Adrenal gland (tissue), 12 donors: ENCODE measurements around the gene GRK3. TPM values are rescaled to one million over a fixed set of nuclear protein-coding genes. Genes with fewer than 3 reads are reported as not detected.

Experiments
- DNase-seq, 7 donors: peaks; one replicate each; pipeline ENCODE4 v3.0.0-alpha.2; 2019 to 2020
- H3K27ac ChIP-seq, 5 donors: fragments of 200-600 bp; sonication (generic) in 4 of 5; 1 replicate in 3 of 5; 2 replicates in 2 of 5; pipeline versions ENCODE4 v1.5.1 to v1.8.0; 2016 to 2020; ENCODE audit warnings: mild to moderate bottlenecking in 1 of 5
- H3K27me3 ChIP-seq: fragments of 200-600 bp; 2 replicates; pipeline ENCODE4 v1.8.0; 2021
- H3K36me3 ChIP-seq, 2 donors: fragments of 200-600 bp; replicated peaks in 1 of 2; 1 replicate in 1 of 2; 2 replicates in 1 of 2; pipeline versions ENCODE4 v1.5.1 to v1.8.0; 2018 to 2022
- H3K4me1 ChIP-seq, 2 donors: fragments of 200-600 bp; replicated peaks in 1 of 2; 1 replicate in 1 of 2; 2 replicates in 1 of 2; pipeline versions ENCODE4 v1.5.1 to v1.8.0; 2018 to 2021
- H3K4me3 ChIP-seq, 4 donors: fragments of 200-600 bp; sonication (generic) in 3 of 4; one replicate each; pipeline ENCODE4 v1.5.1; 2016 to 2018
- H3K9me3 ChIP-seq, 3 donors: fragments of 200-600 bp; sonication (generic) in 1 of 3; replicated peaks in 1 of 3; 1 replicate in 2 of 3; 2 replicates in 1 of 3; pipeline versions ENCODE4 v1.5.1 to v1.8.0; 2016 to 2021
- CTCF ChIP-seq, 6 experiments: fragments of 450-650 bp in 4 of 6; fragments of 200-600 bp in 2 of 6; sonication (generic) in 1 of 6; IDR thresholded peaks; 1 replicate in 5 of 6; 2 replicates in 1 of 6; pipeline versions ENCODE4 v1.5.1 to v1.8.0; 2016 to 2021; ENCODE audit warnings: antibody characterized with exemption in 6 of 6, mild to moderate bottlenecking in 2 of 6, moderate library complexity in 1 of 6
- POLR2A ChIP-seq, 2 donors: fragments of 450-650 bp; IDR thresholded peaks; one replicate each; pipeline ENCODE4 v1.6.1; 2017; ENCODE audit warnings: antibody characterized with exemption in 2 of 2, mild to moderate bottlenecking in 2 of 2, moderate library complexity in 1 of 2
- WGBS, 4 donors: extraction: QIAGEN DNeasy Blood & Tissue Kit in 2 of 4; methylation state at CpG; one replicate each; pipeline versions ENCODE4 v1.1.5 to v1.1.7; 2013 to 2017; 5-methylcytosine and 5-hydroxymethylcytosine counted together
- intact Hi-C, 2 donors: fragments of 100-400 bp; cut with DNase I; formaldehyde crosslinking; loops; one replicate each; pipeline versions ENCODE4 v1.14.1 to v1.15.0; 2022 to 2023
- polyA plus RNA-seq, 3 donors: library from polyadenylated mRNA; stranded (reverse); fragments of 200-250 nt in 2 of 3; fragments of 350-450 nt in 1 of 3; fragmentation: Illumina TruSeq in 1 of 3; extraction: RNeasy Lipid Tissue Mini Kit (QIAGEN cat#74804) in 1 of 3; gene quantifications; one replicate each; pipeline ENCODE4 v1.2.3, GENCODE V29; 2013 to 2014
- total RNA-seq, 9 donors: library from RNA; depleted of rRNA in 4 of 9; stranded (reverse); fragments of >200 nt in 4 of 9; fragments of 120-200 nt in 1 of 9; fragmentation: NEBNext Ultra II Directional in 1 of 9; extraction: Animal tissue kit (Norgen Biotek cat#: 25700) in 1 of 9; gene quantifications; one replicate each; pipeline versions ENCODE4 v1.1.0 to v1.2.4, GENCODE V29; 2013 to 2023
- donor health status: healthy with polysubstance abuse.
- donor health status: Bipolar disorder and iron deficiency.
- donor health status: DM: yes; HTN: yes; CAD: no.
- donor health status: DM: no; HTN: no; CAD: no.
- donor health status: DM: no; HTN: no; CAD: no.
- donor health status: DM: yes; HTN: yes; CAD: no.

Gene GRK3
- total and polyA plus RNA-seq, 12 donors = 3.2 to 20.9 (median 10.1) TPM

GRCh38 chr22:25680956-25681355 lies 116.5 kb downstream of the GRK3 start:
- intact Hi-C loops = no loop called here
- Histone ChIP-seq H3K36me3 (no peaks in the 10 kb centered on the region), H3K27me3 (no peaks in the 10 kb centered on the region), H3K4me1 (peaks cover 0 to 6% of the 10 kb centered on the region in 2 donors), H3K27ac (no peak overlapping the region), H3K4me3 (no peak overlapping the region), H3K9me3 (no peaks in the 10 kb centered on the region)
- TF ChIP-seq POLR2A (IDR thresholded peaks at IDR 0.05) = no peak
- TF ChIP-seq CTCF (IDR thresholded peaks at IDR 0.05) = no peak
- WGBS, 4 donors = 87 to 97% (median 91%) methylated on average over 6 of the region's 6 CpGs
- DNase-seq = no peak

GRCh38 chr22:25682109-25682508 lies 117.6 kb downstream of the GRK3 start:
- WGBS, 4 donors = 85 to 95% (median 93%) methylated on average over 3 of the region's 3 CpGs
- no peak overlapping the region for H3K4me3 ChIP-seq
- no peaks in the 10 kb centered on the region for H3K9me3 ChIP-seq
- peaks cover 0 to 6% of the 10 kb centered on the region in 2 donors for H3K4me1 ChIP-seq
- no peaks in the 10 kb centered on the region for H3K36me3 ChIP-seq
- intact Hi-C loops = no loop called here
- no peak for DNase-seq
- TF ChIP-seq POLR2A (IDR thresholded peaks at IDR 0.05) = no peak
- TF ChIP-seq CTCF (IDR thresholded peaks at IDR 0.05) = no peak
- H3K27me3 ChIP-seq = no peaks in the 10 kb centered on the region
- H3K27ac ChIP-seq = no peak overlapping the region

- intact Hi-C loops = no loop called here
- 94 to 95% (median 94%) methylated on average over 5 of the region's 5 CpGs for WGBS, 4 donors
- TF ChIP-seq CTCF (IDR thresholded peaks at IDR 0.05) (no peak), POLR2A (IDR thresholded peaks at IDR 0.05) (no peak)
Observed at GRCh38 chr22:25688627-25689026, 124.2 kb downstream of the GRK3 start.

GRCh38 chr22:25689631-25690030 lies 125.2 kb downstream of the GRK3 start:
- TF ChIP-seq POLR2A (IDR thresholded peaks at IDR 0.05) (no peak), CTCF (IDR thresholded peaks at IDR 0.05) (no peak)
- H3K4me3 ChIP-seq = no peak overlapping the region
- H3K9me3 ChIP-seq = no peaks in the 10 kb centered on the region
- peaks cover 0 to 14% of the 10 kb centered on the region in 2 donors for H3K36me3 ChIP-seq
- intact Hi-C loops = no loop called here
- no peak for DNase-seq
- H3K27ac ChIP-seq = no peak overlapping the region
- H3K4me1 ChIP-seq = no peaks in the 10 kb centered on the region
- H3K27me3 ChIP-seq = no peaks in the 10 kb centered on the region
- 94 to 100% (median 96%) methylated on average over 2 of the region's 2 CpGs for WGBS, 4 donors

More at GRCh38 chr22:25688627-25689026, 124.2 kb downstream of the GRK3 start:
- H3K9me3 ChIP-seq = no peaks in the 10 kb centered on the region
- H3K27ac ChIP-seq = no peak overlapping the region
- H3K4me1 ChIP-seq = no peaks in the 10 kb centered on the region
- H3K27me3 ChIP-seq = no peaks in the 10 kb centered on the region
- H3K36me3 ChIP-seq = peaks cover 0 to 14% of the 10 kb centered on the region in 2 donors
- H3K4me3 ChIP-seq = no peak overlapping the region
- no peak for DNase-seq
